ENCODE results near the gene HMGN4.
"Not testable (repeated sequence)": the region's sequence is repeated elsewhere in the genome, so short reads cannot be mapped to it uniquely, and the experiment has no call there.

Gene HMGN4

DNA sequence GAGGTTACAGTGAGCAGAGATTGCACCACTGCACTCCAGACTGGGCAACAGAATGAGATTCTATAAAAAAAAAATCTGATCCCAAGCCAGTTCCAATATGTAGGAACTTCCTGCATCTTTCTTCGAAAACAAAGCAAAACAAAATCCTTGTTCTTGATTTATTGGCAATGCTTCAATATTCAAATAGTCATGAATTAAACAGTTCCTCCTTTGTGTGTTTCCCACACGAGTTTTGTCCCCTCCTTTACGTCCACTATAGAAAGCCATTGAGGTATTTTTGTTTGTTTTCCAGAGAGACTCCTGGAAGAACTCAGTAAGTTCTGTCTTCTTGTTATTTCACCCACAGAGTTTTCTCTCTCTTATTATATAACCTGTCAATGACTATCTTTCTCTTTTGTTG, 30.5 kb upstream of the HMGN4 start:
- Mint-ChIP-seq H3K9me3 (no peaks in the 10 kb centered on the region), H3K27me3 (ENCODE audit: low read depth, poor library complexity) (peaks cover 30% of the 10 kb centered on the region), H3K27ac (no peak overlapping the region), H3K4me1 (no peaks in the 10 kb centered on the region), H3K4me3 (no peak overlapping the region), H3K36me3 (ENCODE audit: low read depth) (no peaks in the 10 kb centered on the region)
- no peak for DNase-seq
- TF ChIP-seq, protein P1, sequence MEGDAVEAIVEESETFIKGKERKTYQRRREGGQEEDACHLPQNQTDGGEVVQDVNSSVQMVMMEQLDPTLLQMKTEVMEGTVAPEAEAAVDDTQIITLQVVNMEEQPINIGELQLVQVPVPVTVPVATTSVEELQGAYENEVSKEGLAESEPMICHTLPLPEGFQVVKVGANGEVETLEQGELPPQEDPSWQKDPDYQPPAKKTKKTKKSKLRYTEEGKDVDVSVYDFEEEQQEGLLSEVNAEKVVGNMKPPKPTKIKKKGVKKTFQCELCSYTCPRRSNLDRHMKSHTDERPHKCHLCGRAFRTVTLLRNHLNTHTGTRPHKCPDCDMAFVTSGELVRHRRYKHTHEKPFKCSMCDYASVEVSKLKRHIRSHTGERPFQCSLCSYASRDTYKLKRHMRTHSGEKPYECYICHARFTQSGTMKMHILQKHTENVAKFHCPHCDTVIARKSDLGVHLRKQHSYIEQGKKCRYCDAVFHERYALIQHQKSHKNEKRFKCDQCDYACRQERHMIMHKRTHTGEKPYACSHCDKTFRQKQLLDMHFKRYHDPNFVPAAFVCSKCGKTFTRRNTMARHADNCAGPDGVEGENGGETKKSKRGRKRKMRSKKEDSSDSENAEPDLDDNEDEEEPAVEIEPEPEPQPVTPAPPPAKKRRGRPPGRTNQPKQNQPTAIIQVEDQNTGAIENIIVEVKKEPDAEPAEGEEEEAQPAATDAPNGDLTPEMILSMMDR (IDR thresholded peaks at IDR 0.05): no peak

DNA sequence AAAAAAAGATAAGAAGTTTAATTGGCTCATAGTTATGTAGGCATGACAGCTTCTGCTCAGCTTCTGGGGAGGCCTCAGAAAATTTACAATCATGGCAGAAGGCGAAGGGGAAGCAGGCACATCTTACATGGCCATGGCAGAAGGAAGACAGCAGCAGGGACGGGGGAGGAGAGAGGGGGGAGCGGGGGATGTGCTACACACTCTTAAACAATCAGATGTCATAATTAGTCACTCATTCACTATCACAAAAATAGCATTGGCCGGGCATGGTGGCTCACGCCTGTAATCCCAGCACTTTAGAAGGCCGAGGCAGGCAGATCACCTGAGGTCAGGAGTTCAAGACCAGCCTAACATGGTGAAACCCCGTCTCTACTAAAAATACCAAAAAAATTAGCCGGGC, 27.1 kb upstream of the HMGN4 start:
- not testable (repeated sequence) for H3K4me3 Mint-ChIP-seq, H3K9me3 Mint-ChIP-seq, H3K4me1 Mint-ChIP-seq

GRCh38 chr6:26514984-26515383, 23.2 kb upstream of the HMGN4 start:
- Mint-ChIP-seq H3K27me3 (ENCODE audit: low read depth, poor library complexity) (peaks cover 7% of the 10 kb centered on the region), H3K9me3 (no peaks in the 10 kb centered on the region), H3K4me1 (peaks cover under 1% of the 10 kb centered on the region), H3K4me3 (no peak overlapping the region), H3K27ac (no peak overlapping the region), H3K36me3 (ENCODE audit: low read depth) (no peaks in the 10 kb centered on the region)
- TF ChIP-seq, protein P1 (IDR thresholded peaks at IDR 0.05): no peak
- no peak for DNase-seq

More for the DNA sequence above, 27.1 kb upstream of the HMGN4 start:
- not testable (repeated sequence) for DNase-seq; H3K27ac Mint-ChIP-seq; H3K27me3 Mint-ChIP-seq (ENCODE audit: low read depth, poor library complexity); H3K36me3 Mint-ChIP-seq (ENCODE audit: low read depth)

- no peaks in the 10 kb centered on the region for H3K9me3 Mint-ChIP-seq
- H3K4me1 Mint-ChIP-seq: peaks cover 6% of the 10 kb centered on the region
- no peaks in the 10 kb centered on the region for H3K36me3 Mint-ChIP-seq (ENCODE audit: low read depth)
- peaks cover 7% of the 10 kb centered on the region for H3K27me3 Mint-ChIP-seq (ENCODE audit: low read depth, poor library complexity)
- H3K27ac Mint-ChIP-seq: no peak overlapping the region
- no peak overlapping the region for H3K4me3 Mint-ChIP-seq
- DNase-seq: no peak
- TF ChIP-seq, protein P1 (IDR thresholded peaks at IDR 0.05): no peak
Measured at GRCh38 chr6:26516481-26517427, 21.4 kb upstream of the HMGN4 start.

- Mint-ChIP-seq H3K9me3 (no peaks in the 10 kb centered on the region), H3K4me1 (peaks cover 28% of the 10 kb centered on the region), H3K27me3 (ENCODE audit: low read depth, poor library complexity) (peaks cover 7% of the 10 kb centered on the region), H3K36me3 (ENCODE audit: low read depth) (no peaks in the 10 kb centered on the region), H3K27ac (no peak overlapping the region), H3K4me3 (no peak overlapping the region)
- TF ChIP-seq, protein P1 (IDR thresholded peaks at IDR 0.05): no peak
- no peak for DNase-seq
Measured at GRCh38 chr6:26519359-26519758, 18.8 kb upstream of the HMGN4 start.

- H3K36me3 Mint-ChIP-seq (ENCODE audit: low read depth): no peaks in the 10 kb centered on the region
- peaks cover 7% of the 10 kb centered on the region for H3K27me3 Mint-ChIP-seq (ENCODE audit: low read depth, poor library complexity)
- H3K4me1 Mint-ChIP-seq: peaks cover 28% of the 10 kb centered on the region
- peak overlapping the region; percentile 80 for H3K4me3 Mint-ChIP-seq
- peak; percentile 47 for DNase-seq
- H3K27ac Mint-ChIP-seq: peak overlapping the region; percentile 98
- TF ChIP-seq, protein P1 (IDR thresholded peaks at IDR 0.05): no peak
- no peaks in the 10 kb centered on the region for H3K9me3 Mint-ChIP-seq
Measured at GRCh38 chr6:26520237-26520849, 17.8 kb upstream of the HMGN4 start.
